ENCODE data around the gene BRS3.

Gene BRS3

GRCh38 chrX:136447308-136447707 is 40.4 kb upstream of the BRS3 start:
- Histone ChIP-seq H2BK120ac (ENCODE audit: low read depth, low read length) (no peak overlapping the region), H3K9ac (ENCODE audit: low read depth, low read length, poor library complexity) (no peak overlapping the region), H2BK5ac (ENCODE audit: low read length) (no peak overlapping the region), H3K23ac (ENCODE audit: low read depth, low read length, poor library complexity) (no peak overlapping the region), H2BK12ac (ENCODE audit: low read length) (no peak overlapping the region), H3K4me3 (ENCODE audit: low read length in 2 of 2) (no peak overlapping the region), H2AFZ (ENCODE audit: low read length) (no peak overlapping the region), H3K4me2 (ENCODE audit: insufficient read depth, low read length, poor library complexity, severe bottlenecking) (no peak overlapping the region), H3K79me1 (ENCODE audit: low read depth, low read length) (no peaks in the 10 kb centered on the region), H3K36me3 (replicated peaks in 1 of 2; ENCODE audit: control insufficient read depth in 2 of 2, insufficient read depth in 2 of 2, low read length in 2 of 2) (no peaks in the 10 kb centered on the region), H2BK15ac (ENCODE audit: low read length) (no peak overlapping the region), H3K4me1 (ENCODE audit: control insufficient read depth in 2 of 2, insufficient read depth in 1 of 2, low read depth in 1 of 2, low read length in 2 of 2) (no peaks in the 10 kb centered on the region), H3K18ac (ENCODE audit: low read length) (no peak overlapping the region), H4K91ac (ENCODE audit: low read depth, low read length, poor library complexity) (no peak overlapping the region), H3K9me3 (replicated peaks in 1 of 2; ENCODE audit: control insufficient read depth in 2 of 2, insufficient read depth in 1 of 2, low read depth in 1 of 2, low read length in 2 of 2) (no peaks in the 10 kb centered on the region), H2AK5ac (ENCODE audit: low read depth, low read length) (no peak overlapping the region), H3K27me3 (ENCODE audit: control insufficient read depth in 3 of 3, insufficient read depth in 3 of 3, low read depth in 1 of 3, low read length in 3 of 3) (no peaks in the 10 kb centered on the region), H3K4ac (ENCODE audit: low read length) (no peak overlapping the region), H3K27ac (replicated peaks; ENCODE audit: low read length) (no peak overlapping the region), H4K8ac (ENCODE audit: low read depth, low read length) (no peak overlapping the region), H3K14ac (ENCODE audit: low read length) (no peak overlapping the region)
- no CpG with 5 or more reads among the region's 2 CpGs for WGBS, 2 donors (ENCODE audit: extremely low coverage in 2 of 2, insufficient read length in 2 of 2, insufficient replicate concordance in 1 of 2)
- DNase-seq (ENCODE audit: low spot score): no peak

GRCh38 chrX:136447968-136448367 is 39.8 kb upstream of the BRS3 start:
- no peak overlapping the region for H3K14ac ChIP-seq (ENCODE audit: low read length)
- H2BK120ac ChIP-seq (ENCODE audit: low read depth, low read length): no peak overlapping the region
- no peak overlapping the region for H2AFZ ChIP-seq (ENCODE audit: low read length)
- no peak overlapping the region for H3K23ac ChIP-seq (ENCODE audit: low read depth, low read length, poor library complexity)
- no peak overlapping the region for H2BK15ac ChIP-seq (ENCODE audit: low read length)
- H2AK5ac ChIP-seq (ENCODE audit: low read depth, low read length): no peak overlapping the region
- H4K8ac ChIP-seq (ENCODE audit: low read depth, low read length): no peak overlapping the region
- no peaks in the 10 kb centered on the region for H3K79me1 ChIP-seq (ENCODE audit: low read depth, low read length)
- H3K27ac ChIP-seq (replicated peaks; ENCODE audit: low read length): no peak overlapping the region
- H3K18ac ChIP-seq (ENCODE audit: low read length): no peak overlapping the region
- no peak overlapping the region for H2BK12ac ChIP-seq (ENCODE audit: low read length)
- no peak overlapping the region for H3K9ac ChIP-seq (ENCODE audit: low read depth, low read length, poor library complexity)
- H4K91ac ChIP-seq (ENCODE audit: low read depth, low read length, poor library complexity): no peak overlapping the region
- H3K4me3 ChIP-seq (ENCODE audit: low read length in 2 of 2): no peak overlapping the region
- H3K4me2 ChIP-seq (ENCODE audit: insufficient read depth, low read length, poor library complexity, severe bottlenecking): no peak overlapping the region
- H3K27me3 ChIP-seq (ENCODE audit: control insufficient read depth in 3 of 3, insufficient read depth in 3 of 3, low read depth in 1 of 3, low read length in 3 of 3): no peaks in the 10 kb centered on the region
- no peaks in the 10 kb centered on the region for H3K4me1 ChIP-seq (ENCODE audit: control insufficient read depth in 2 of 2, insufficient read depth in 1 of 2, low read depth in 1 of 2, low read length in 2 of 2)
- H3K36me3 ChIP-seq (replicated peaks in 1 of 2; ENCODE audit: control insufficient read depth in 2 of 2, insufficient read depth in 2 of 2, low read length in 2 of 2): no peaks in the 10 kb centered on the region
- H3K9me3 ChIP-seq (replicated peaks in 1 of 2; ENCODE audit: control insufficient read depth in 2 of 2, insufficient read depth in 1 of 2, low read depth in 1 of 2, low read length in 2 of 2): no peaks in the 10 kb centered on the region
- H2BK5ac ChIP-seq (ENCODE audit: low read length): no peak overlapping the region
- DNase-seq (ENCODE audit: low spot score): no peak
- H3K4ac ChIP-seq (ENCODE audit: low read length): no peak overlapping the region

- Histone ChIP-seq H2BK12ac (ENCODE audit: low read length) (no peak overlapping the region), H3K4ac (ENCODE audit: low read length) (no peak overlapping the region), H3K18ac (ENCODE audit: low read length) (no peak overlapping the region), H3K27me3 (ENCODE audit: control insufficient read depth in 3 of 3, insufficient read depth in 3 of 3, low read depth in 1 of 3, low read length in 3 of 3) (no peaks in the 10 kb centered on the region), H2BK15ac (ENCODE audit: low read length) (no peak overlapping the region), H2BK120ac (ENCODE audit: low read depth, low read length) (no peak overlapping the region), H2AK5ac (ENCODE audit: low read depth, low read length) (no peak overlapping the region), H2AFZ (ENCODE audit: low read length) (no peak overlapping the region), H2BK5ac (ENCODE audit: low read length) (no peak overlapping the region), H4K8ac (ENCODE audit: low read depth, low read length) (no peak overlapping the region), H3K4me3 (ENCODE audit: low read length in 2 of 2) (no peak overlapping the region), H3K14ac (ENCODE audit: low read length) (no peak overlapping the region), H3K79me1 (ENCODE audit: low read depth, low read length) (no peaks in the 10 kb centered on the region), H3K36me3 (replicated peaks in 1 of 2; ENCODE audit: control insufficient read depth in 2 of 2, insufficient read depth in 2 of 2, low read length in 2 of 2) (no peaks in the 10 kb centered on the region), H3K4me2 (ENCODE audit: insufficient read depth, low read length, poor library complexity, severe bottlenecking) (no peak overlapping the region), H3K4me1 (ENCODE audit: control insufficient read depth in 2 of 2, insufficient read depth in 1 of 2, low read depth in 1 of 2, low read length in 2 of 2) (no peaks in the 10 kb centered on the region), H3K9me3 (replicated peaks in 1 of 2; ENCODE audit: control insufficient read depth in 2 of 2, insufficient read depth in 1 of 2, low read depth in 1 of 2, low read length in 2 of 2) (no peaks in the 10 kb centered on the region), H3K23ac (ENCODE audit: low read depth, low read length, poor library complexity) (no peak overlapping the region), H3K27ac (replicated peaks; ENCODE audit: low read length) (no peak overlapping the region), H3K9ac (ENCODE audit: low read depth, low read length, poor library complexity) (no peak overlapping the region), H4K91ac (ENCODE audit: low read depth, low read length, poor library complexity) (no peak overlapping the region)
- no peak for DNase-seq (ENCODE audit: low spot score)
- no CpG with 5 or more reads among the region's 8 CpGs for WGBS, 2 donors (ENCODE audit: extremely low coverage in 2 of 2, insufficient read length in 2 of 2, insufficient replicate concordance in 1 of 2)
These were observed 37.5 kb upstream of the BRS3 start for GRCh38 chrX:136450050-136450830.

GRCh38 chrX:136452614-136453013 is 35.1 kb upstream of the BRS3 start:
- Histone ChIP-seq H3K23ac (ENCODE audit: low read depth, low read length, poor library complexity) (no peak overlapping the region), H3K14ac (ENCODE audit: low read length) (no peak overlapping the region), H3K18ac (ENCODE audit: low read length) (no peak overlapping the region), H2BK120ac (ENCODE audit: low read depth, low read length) (no peak overlapping the region), H3K36me3 (replicated peaks in 1 of 2; ENCODE audit: control insufficient read depth in 2 of 2, insufficient read depth in 2 of 2, low read length in 2 of 2) (no peaks in the 10 kb centered on the region), H3K9me3 (replicated peaks in 1 of 2; ENCODE audit: control insufficient read depth in 2 of 2, insufficient read depth in 1 of 2, low read depth in 1 of 2, low read length in 2 of 2) (no peaks in the 10 kb centered on the region), H4K8ac (ENCODE audit: low read depth, low read length) (no peak overlapping the region), H2BK12ac (ENCODE audit: low read length) (no peak overlapping the region), H4K91ac (ENCODE audit: low read depth, low read length, poor library complexity) (no peak overlapping the region), H3K4me2 (ENCODE audit: insufficient read depth, low read length, poor library complexity, severe bottlenecking) (no peak overlapping the region), H3K4me3 (ENCODE audit: low read length in 2 of 2) (no peak overlapping the region), H2AFZ (ENCODE audit: low read length) (no peak overlapping the region), H3K4ac (ENCODE audit: low read length) (no peak overlapping the region), H3K79me1 (ENCODE audit: low read depth, low read length) (no peaks in the 10 kb centered on the region), H3K4me1 (ENCODE audit: control insufficient read depth in 2 of 2, insufficient read depth in 1 of 2, low read depth in 1 of 2, low read length in 2 of 2) (no peaks in the 10 kb centered on the region), H3K27ac (replicated peaks; ENCODE audit: low read length) (no peak overlapping the region), H2BK15ac (ENCODE audit: low read length) (no peak overlapping the region), H3K9ac (ENCODE audit: low read depth, low read length, poor library complexity) (no peak overlapping the region), H2BK5ac (ENCODE audit: low read length) (no peak overlapping the region), H3K27me3 (ENCODE audit: control insufficient read depth in 3 of 3, insufficient read depth in 3 of 3, low read depth in 1 of 3, low read length in 3 of 3) (no peaks in the 10 kb centered on the region), H2AK5ac (ENCODE audit: low read depth, low read length) (no peak overlapping the region)
- DNase-seq (ENCODE audit: low spot score): no peak
- no CpG with 5 or more reads among the region's 5 CpGs for WGBS, 2 donors (ENCODE audit: extremely low coverage in 2 of 2, insufficient read length in 2 of 2, insufficient replicate concordance in 1 of 2)
